GM12878 (cell line): ENCODE data around the gene PROSER3. TPM values are rescaled to one million over a fixed set of nuclear protein-coding genes. Genes with fewer than 3 reads are reported as not detected.

Experiments
- ATAC-seq: fragments of 200-7000 bp; cut with Tn5 transposase; 3 replicates; pipeline ENCODE4 v1.9.1; 2020; ENCODE audit warnings: mild to moderate bottlenecking, moderate library complexity
- BruUV-seq: library from RNA; stranded (reverse); fragments of 400-500 nt; replicated peaks from 2 replicates; lab custom pipeline; 2021; lab: Mats Ljungman, UMichigan
- CTCF ChIA-PET: fragments of 300-600 bp; sonication (Branson Sonifier 250); formaldehyde crosslinking; extraction: SDS; loops from one replicate; lab custom pipeline; 2021; ENCODE audit warnings: inconsistent platforms; lab: Yijun Ruan, JAX
- POLR2A ChIA-PET: fragments of 350-600 bp; formaldehyde crosslinking; extraction: SDS; loops from one replicate; lab custom pipeline; 2021; ENCODE audit warnings: inconsistent platforms; lab: Charles Lee
- RAD21 ChIA-PET: fragments of 300-600 bp; sonication (Branson Sonifier 250); formaldehyde crosslinking; loops from one replicate; lab custom pipeline; 2023; ENCODE audit warnings: antibody characterized with exemption; ENCODE audit not compliant: unreplicated experiment; lab: Charles Lee
- SMC1A ChIA-PET: fragments of 300-600 bp; sonication (Branson Sonifier 250); formaldehyde crosslinking; loops from one replicate; lab custom pipeline; 2023; ENCODE audit not compliant: unreplicated experiment, uncharacterized antibody; lab: Charles Lee
- DNase-seq: peaks from one replicate; pipeline ENCODE4 v3.0.0-alpha.2; 2011; ENCODE audit warnings: low read depth, low spot score
- FAIRE-seq: peaks from 3 replicates; lab custom pipeline; 2011; peaks lifted over from hg19 to GRCh38; lab: Jason Lieb, UNC
- H2AFZ ChIP-seq: 2 replicates; pipeline ENCODE4 v1.6.0; 2011; ENCODE audit warnings: low read depth, low read length, control low read depth; ENCODE audit not compliant: control insufficient read depth
- H3K27ac ChIP-seq: 2 replicates; pipeline ENCODE4 v1.5.1; 2011; ENCODE audit warnings: control low read depth; ENCODE audit not compliant: control insufficient read depth, insufficient read depth
- H3K27me3 ChIP-seq, 2 experiments: replicated peaks in 1 of 2; 2 replicates each; pipeline versions ENCODE4 v1.6.0 to v1.6.1; 2011; ENCODE audit warnings: low read length in 1 of 2; ENCODE audit not compliant: control insufficient read depth in 2 of 2, insufficient read depth in 2 of 2
- H3K36me3 ChIP-seq, 2 experiments: 2 replicates each; pipeline ENCODE4 v1.5.1; 2011; ENCODE audit warnings: low read length in 1 of 2; ENCODE audit not compliant: control insufficient read depth in 2 of 2, insufficient read depth in 2 of 2
- H3K4me1 ChIP-seq: 2 replicates; pipeline ENCODE4 v1.6.1; 2011; ENCODE audit warnings: mild to moderate bottlenecking, low read length, moderate library complexity, mixed read lengths; ENCODE audit not compliant: control insufficient read depth, insufficient read depth
- H3K4me2 ChIP-seq: 2 replicates; pipeline ENCODE4 v1.6.0; 2011; ENCODE audit warnings: control low read depth; ENCODE audit not compliant: control insufficient read depth, insufficient read depth
- H3K4me3 ChIP-seq: fragments of 200-600 bp; sonication (generic); 2 replicates; pipeline ENCODE4 v1.5.1; 2016
- H3K79me2 ChIP-seq: 2 replicates; pipeline ENCODE4 v1.6.0; 2011; ENCODE audit warnings: low read length; ENCODE audit not compliant: control insufficient read depth, insufficient read depth
- H3K9ac ChIP-seq: 2 replicates; pipeline ENCODE4 v1.8.0; 2011; ENCODE audit warnings: low read length, control low read depth, mixed read lengths; ENCODE audit not compliant: control insufficient read depth, insufficient read depth
- H3K9me3 ChIP-seq: replicated peaks from 3 replicates; pipeline ENCODE4 v1.5.1; 2011; ENCODE audit warnings: mild to moderate bottlenecking, low read length; ENCODE audit not compliant: control insufficient read depth, insufficient read depth
- H4K20me1 ChIP-seq: 2 replicates; pipeline ENCODE4 v1.6.0; 2011; ENCODE audit not compliant: control insufficient read depth, insufficient read depth
- BRCA1 ChIP-seq: IDR thresholded peaks from 2 replicates; pipeline ENCODE4 v1.6.1; 2011; ENCODE audit warnings: low read depth, low read length, improper control_type of control experiment
- PKNOX1 ChIP-seq: fragments of 450-650 bp; IDR thresholded peaks from 2 replicates; pipeline ENCODE4 v1.6.1; 2016; ENCODE audit warnings: mild to moderate bottlenecking
- TAF1 ChIP-seq: IDR thresholded peaks from 2 replicates; pipeline ENCODE4 v1.6.1; 2011; ENCODE audit warnings: mild to moderate bottlenecking, low read depth, low read length, borderline replicate concordance
- WGBS: methylation state at CpG from one replicate; pipeline ENCODE4 v1.1.6; 2016; ENCODE audit warnings: low lambda C conversion rate; ENCODE audit not compliant: insufficient replicate concordance, insufficient coverage; ENCODE audit errors: missing lambda C conversion rate; 5-methylcytosine and 5-hydroxymethylcytosine counted together
- in situ Hi-C: fragments of 300-500 bp; cut with MboI; formaldehyde crosslinking; loops from 9 replicates; pipeline ENCODE4 v1.14.3; 2018; ENCODE audit warnings: mixed read lengths
- intact Hi-C: fragments of 100-400 bp; cut with micrococcal nuclease; formaldehyde crosslinking; loops from one replicate; pipeline ENCODE4 v1.14.2; 2022; ENCODE audit not compliant: unreplicated experiment
- polyA plus RNA-seq, 11 experiments: library from polyadenylated mRNA; depleted of rRNA in 4 of 11; unstranded in 6 of 11; stranded (reverse) in 5 of 11; fragments of >200 nt; fragmentation: Nextera tagmentation in 4 of 11; fragmentation: Illumina TruSeq in 1 of 11; extraction: Ambion mirVana in 4 of 11; extraction: Trizol in 1 of 11; gene quantifications; 1 replicate in 1 of 11; 2 replicates in 10 of 11; pipeline versions ENCODE4 v1.2.1 to v1.2.3, GENCODE V29; 2011 to 2016; ENCODE audit warnings: inconsistent platforms in 2 of 11, missing spikeins in 2 of 11, low read depth in 1 of 11
- total RNA-seq, 4 experiments: library from RNA; depleted of rRNA in 3 of 4; stranded (reverse); fragments of >200 nt in 3 of 4; fragmentation: Illumina TruSeq in 1 of 4; extraction: Trizol in 1 of 4; gene quantifications; 2 replicates each; pipeline versions ENCODE4 v1.2.1 to v1.2.3, GENCODE V29; 2013 to 2021

Gene PROSER3
- total and polyA plus RNA-seq, 10 of the 15 experiments (the other 5 are each of a cell fraction or from before 2014, with no cell fraction given) = 0.85 to 25.1 (median 9.6) TPM

- peak overlapping the region; percentile 94 for H3K4me2 ChIP-seq
- FAIRE-seq = no peak
- no peaks in the 10 kb centered on the region for H3K9me3 ChIP-seq
- H2AFZ ChIP-seq = no peak overlapping the region
- peaks cover 29% of the 10 kb centered on the region for H3K79me2 ChIP-seq
- RAD21 ChIA-PET = interaction anchor here (0.7 kb wide), 1 partner anchor 67 kb away, joined by 3 read pairs; no protein-coding TSS in a partner anchor
- H3K9ac ChIP-seq = peak overlapping the region; percentile 84; the same call in 1 of the 2 replicates
- BruUV-seq = no TSS peak
- in situ Hi-C loops (no loop called here), intact Hi-C loops (no loop called here)
- H3K36me3 ChIP-seq = 0 out of 4 replicates have a peak, but pooled peaks cover 0 to 4% of the 10 kb centered on the region in 2 experiments
- peak overlapping the region; percentile 92; the same call in 1 of the 2 replicates for H3K4me3 ChIP-seq
- POLR2A ChIA-PET = interaction anchor here (0.7 to 7.1 kb wide), 4 partner anchors 10 to 45 kb away, joined by 6 to 91 read pairs (median 23); partner anchors contain the start of genes HSPB6 and PROSER3
- no peak for DNase-seq
- no peaks in the 10 kb centered on the region for H4K20me1 ChIP-seq
- ATAC-seq = no peak
- H3K27ac ChIP-seq = peak overlapping the region; percentile 80; the same call in 1 of the 2 replicates
- SMC1A ChIA-PET = interaction anchor here (1.0 kb wide), 1 partner anchor 167 kb away, joined by 3 read pairs; no protein-coding TSS in a partner anchor
- 43% methylated on average over 5 of the region's 5 CpGs for WGBS
- CTCF ChIA-PET = no interaction called here
- no peaks in the 10 kb centered on the region for H3K27me3 ChIP-seq
- H3K4me1 ChIP-seq = peaks cover 34% of the 10 kb centered on the region
- TF ChIP-seq BRCA1 = no peak
- TF ChIP-seq TAF1 = no peak
- TF ChIP-seq PKNOX1 = no peak
Measured at GRCh38 chr19:35746531-35746930, 11.4 kb upstream of the PROSER3 start.
